C4-2B (cell line): ENCODE data around the gene DGKE.

Source experiments
- H3K27ac ChIP-seq: fragments of 450-650 bp; 2 replicates; pipeline ENCODE4 v1.5.1; 2017
- ZFX ChIP-seq: fragments of 450-650 bp; IDR thresholded peaks from 2 replicates; pipeline ENCODE4 v1.6.1; 2017
- TF ChIP-seq, protein P1 (sequence below): fragments of 450-650 bp; conservative IDR thresholded peaks from 2 replicates; pipeline ENCODE4 v1.5.1; 2017; ENCODE audit warnings: mild to moderate bottlenecking

Gene DGKE

GRCh38 chr17:56823848-56824247 lies 10.1 kb upstream of the DGKE start:
- no peak for TF ChIP-seq ZFX
- TF ChIP-seq, protein P1, sequence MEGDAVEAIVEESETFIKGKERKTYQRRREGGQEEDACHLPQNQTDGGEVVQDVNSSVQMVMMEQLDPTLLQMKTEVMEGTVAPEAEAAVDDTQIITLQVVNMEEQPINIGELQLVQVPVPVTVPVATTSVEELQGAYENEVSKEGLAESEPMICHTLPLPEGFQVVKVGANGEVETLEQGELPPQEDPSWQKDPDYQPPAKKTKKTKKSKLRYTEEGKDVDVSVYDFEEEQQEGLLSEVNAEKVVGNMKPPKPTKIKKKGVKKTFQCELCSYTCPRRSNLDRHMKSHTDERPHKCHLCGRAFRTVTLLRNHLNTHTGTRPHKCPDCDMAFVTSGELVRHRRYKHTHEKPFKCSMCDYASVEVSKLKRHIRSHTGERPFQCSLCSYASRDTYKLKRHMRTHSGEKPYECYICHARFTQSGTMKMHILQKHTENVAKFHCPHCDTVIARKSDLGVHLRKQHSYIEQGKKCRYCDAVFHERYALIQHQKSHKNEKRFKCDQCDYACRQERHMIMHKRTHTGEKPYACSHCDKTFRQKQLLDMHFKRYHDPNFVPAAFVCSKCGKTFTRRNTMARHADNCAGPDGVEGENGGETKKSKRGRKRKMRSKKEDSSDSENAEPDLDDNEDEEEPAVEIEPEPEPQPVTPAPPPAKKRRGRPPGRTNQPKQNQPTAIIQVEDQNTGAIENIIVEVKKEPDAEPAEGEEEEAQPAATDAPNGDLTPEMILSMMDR = no peak

DNA sequence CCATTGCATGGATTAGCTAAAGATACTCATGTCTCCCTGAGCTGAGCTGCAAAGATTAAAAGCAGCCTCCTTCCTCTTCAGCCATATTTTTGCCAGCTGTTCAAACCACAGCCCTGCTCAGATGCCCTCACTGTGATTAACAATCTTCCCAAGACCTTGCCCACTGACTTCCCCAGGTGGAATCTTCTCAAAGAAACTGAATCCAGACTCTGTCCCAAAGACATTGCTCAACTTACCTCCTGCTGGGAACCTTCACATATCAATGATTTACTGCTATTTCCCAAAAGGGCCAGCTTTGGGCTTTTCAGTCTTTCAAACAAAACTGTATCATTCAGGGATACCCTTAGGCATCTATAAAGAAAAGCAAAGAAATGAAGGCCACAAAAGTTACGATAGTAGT lies 9.4 kb upstream of the DGKE start:
- H3K27ac ChIP-seq = no peak overlapping the region
- TF ChIP-seq, protein P1 = no peak
- no peak for TF ChIP-seq ZFX

More at GRCh38 chr17:56823848-56824247, 10.1 kb upstream of the DGKE start:
- no peak overlapping the region for H3K27ac ChIP-seq

DNA sequence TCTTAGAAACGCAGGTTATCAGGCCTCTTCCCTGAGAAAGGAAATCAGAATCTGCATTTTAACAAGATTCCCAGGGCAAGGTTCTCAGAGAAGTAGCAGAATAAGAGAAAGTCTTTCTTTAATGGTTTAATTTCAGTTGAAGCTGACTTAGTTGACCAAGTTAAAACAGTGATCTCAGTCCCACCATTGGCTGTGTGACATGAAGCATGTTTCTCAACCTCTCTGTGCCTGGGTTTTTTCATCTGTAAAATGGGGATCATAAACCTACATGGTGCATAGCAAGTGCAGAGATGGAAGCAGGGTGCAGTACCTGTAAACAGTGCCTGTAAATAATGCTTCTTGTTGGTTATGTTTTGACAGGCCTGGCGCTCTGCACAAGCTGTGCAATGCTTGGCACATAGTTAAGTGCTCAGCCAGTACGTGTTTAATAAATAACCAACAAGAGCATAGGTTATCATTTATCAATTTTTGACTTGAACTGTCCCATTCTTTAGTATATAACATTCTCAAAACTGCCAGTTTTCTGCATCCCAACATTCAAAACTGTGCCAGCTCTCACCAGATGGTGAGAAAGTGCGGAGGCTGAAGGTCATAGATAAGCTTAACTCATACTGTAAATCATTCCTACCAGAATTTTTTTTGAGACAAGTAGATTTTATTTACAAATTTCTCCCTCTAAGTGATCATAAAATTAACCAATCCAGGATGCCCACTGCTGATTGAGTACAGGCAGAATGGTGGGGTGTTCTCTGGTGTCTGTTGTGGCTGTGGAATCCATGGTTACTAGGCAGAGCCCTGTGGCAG lies 7.1 kb upstream of the DGKE start:
- TF ChIP-seq ZFX = no peak
- TF ChIP-seq, protein P1 = no peak
- H3K27ac ChIP-seq = no peak overlapping the region

GRCh38 chr17:56830726-56831368 lies 3.1 kb upstream of the DGKE start:
- H3K27ac ChIP-seq = no peak overlapping the region
- TF ChIP-seq, protein P1 = no peak
- no peak for TF ChIP-seq ZFX

DNA sequence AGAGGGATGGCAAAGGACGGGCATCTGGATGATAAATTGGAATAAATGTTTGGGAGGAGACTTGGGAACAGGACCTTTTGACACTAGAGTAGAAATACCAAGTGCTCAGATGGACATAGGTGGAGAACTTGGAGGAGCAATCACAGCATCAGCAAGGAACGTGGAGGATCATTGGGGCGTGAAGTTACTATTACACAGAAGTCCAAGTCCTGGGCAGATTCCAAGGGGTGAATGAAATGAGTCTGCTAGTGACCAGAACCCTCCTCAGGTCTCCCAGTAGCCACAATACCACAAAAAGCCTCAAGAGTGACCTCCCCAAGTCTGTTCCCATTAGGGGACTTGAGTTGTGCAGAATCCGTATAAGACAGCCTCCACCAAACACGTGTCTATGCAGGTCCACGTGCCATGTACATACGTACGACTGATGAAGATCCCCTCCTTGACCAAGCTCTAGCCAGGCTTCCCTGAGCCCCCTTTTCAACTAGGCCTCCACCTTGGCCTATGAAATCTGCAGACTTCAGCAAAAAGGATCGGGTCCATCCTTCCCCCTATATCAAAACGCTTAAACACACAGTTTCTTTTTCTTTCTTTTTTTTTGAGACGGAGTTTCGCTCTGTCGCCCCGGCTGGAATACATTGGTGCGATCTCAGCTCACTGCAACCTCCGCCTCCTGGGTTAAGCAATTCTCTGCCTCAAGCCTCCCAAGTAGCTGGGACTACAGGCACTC lies 2.4 kb upstream of the DGKE start:
- no peak overlapping the region for H3K27ac ChIP-seq
- TF ChIP-seq, protein P1 = no peak
- TF ChIP-seq ZFX = no peak

- TF ChIP-seq, protein P1 = no peak
- TF ChIP-seq ZFX = no peak
- no peak overlapping the region for H3K27ac ChIP-seq
Observed at GRCh38 chr17:56832446-56832845, 1.5 kb upstream of the DGKE start.
